Fibroblast of mammary gland (primary cell): Measurements from ENCODE around the gene TUBB3.

Experiments
- DNase-seq: peaks from one replicate; pipeline ENCODE4 v3.0.0-alpha.2; 2010; ENCODE audit warnings: low read depth
- H3K4me3 ChIP-seq: 2 replicates; pipeline ENCODE4 v1.5.1; 2011; ENCODE audit warnings: low read depth, mild to moderate bottlenecking, low read length, moderate library complexity; ENCODE audit not compliant: control insufficient read depth
- CTCF ChIP-seq: conservative IDR thresholded peaks from 2 replicates; pipeline ENCODE4 v1.5.1; 2011; ENCODE audit warnings: low read depth, low read length, inconsistent platforms; ENCODE audit not compliant: control insufficient read depth, insufficient read depth

TUBB3 gene

GRCh38 chr16:89919535-89920406, 3.4 kb upstream of the TUBB3 start:
- no peak for DNase-seq
- TF ChIP-seq CTCF, result no peak
- no peak overlapping the region for H3K4me3 ChIP-seq

- no peak for TF ChIP-seq CTCF
- H3K4me3 ChIP-seq, result no peak overlapping the region
- DNase-seq, result peak; percentile 62
Measured at GRCh38 chr16:89920723-89921122, 2.4 kb upstream of the TUBB3 start.

- DNase-seq, result no peak
- no peak for TF ChIP-seq CTCF
- H3K4me3 ChIP-seq, result peak overlapping the region; percentile 3
Measured at GRCh38 chr16:89921131-89921701, 1.9 kb upstream of the TUBB3 start.

- peak overlapping the region; percentile 79 for H3K4me3 ChIP-seq
- DNase-seq, result peak; percentile 94
- TF ChIP-seq CTCF, result no peak
Measured at GRCh38 chr16:89921702-89922476, 1.3 kb upstream of the TUBB3 start.

GRCh38 chr16:89922477-89922883, 662 bp upstream of the TUBB3 start:
- H3K4me3 ChIP-seq, result peak overlapping the region; percentile 79
- TF ChIP-seq CTCF, result no peak
- peak; percentile 95 for DNase-seq

GRCh38 chr16:89923640-89924296, 626 bp downstream of the TUBB3 start:
- TF ChIP-seq CTCF, result no peak
- H3K4me3 ChIP-seq, result peak overlapping the region; percentile 57
- DNase-seq, result no peak
